Measurements from ENCODE around the gene B4GALT5.

- TF ChIP-seq CTCF (IDR thresholded peaks at IDR 0.05) (no peak), EP300 (IDR thresholded peaks at IDR 0.05) (no peak)
Observed at GRCh38 chr20:49756241-49756640, 42.6 kb upstream of the B4GALT5 start.
